ENCODE data around the gene SSRP1.

Gene SSRP1

GRCh38 chr11:57360991-57361390 is 25.3 kb upstream of the SSRP1 start:
- DNase-seq (ENCODE audit: insufficient read length, low spot score): no peak
- no peak for FAIRE-seq

GRCh38 chr11:57359896-57360690 is 24.4 kb upstream of the SSRP1 start:
- FAIRE-seq (no peak), DNase-seq (ENCODE audit: insufficient read length, low spot score) (no peak)

- FAIRE-seq: no peak
- DNase-seq (ENCODE audit: insufficient read length, low spot score): no peak
Observed at GRCh38 chr11:57359396-57359795, 23.7 kb upstream of the SSRP1 start.

- FAIRE-seq (no peak), DNase-seq (ENCODE audit: insufficient read length, low spot score) (no peak)
Observed at GRCh38 chr11:57358991-57359390, 23.3 kb upstream of the SSRP1 start.

- FAIRE-seq (no peak), DNase-seq (ENCODE audit: insufficient read length, low spot score) (no peak)
Observed at GRCh38 chr11:57358543-57358961, 22.9 kb upstream of the SSRP1 start.

GRCh38 chr11:57357856-57358255 is 22.2 kb upstream of the SSRP1 start:
- FAIRE-seq (no peak), DNase-seq (ENCODE audit: insufficient read length, low spot score) (no peak)

- FAIRE-seq: no peak
- no peak for DNase-seq (ENCODE audit: insufficient read length, low spot score)
Observed at GRCh38 chr11:57357310-57357709, 21.6 kb upstream of the SSRP1 start.

- FAIRE-seq (no peak), DNase-seq (ENCODE audit: insufficient read length, low spot score) (no peak)
Observed at GRCh38 chr11:57356268-57356667, 20.6 kb upstream of the SSRP1 start.

- DNase-seq (ENCODE audit: insufficient read length, low spot score) (no peak), FAIRE-seq (no peak)
Observed at GRCh38 chr11:57354699-57355098, 19.0 kb upstream of the SSRP1 start.

- no peak for FAIRE-seq
Observed at GRCh38 chr11:57353852-57354251, 18.2 kb upstream of the SSRP1 start.

GRCh38 chr11:57353446-57353845 is 17.8 kb upstream of the SSRP1 start:
- DNase-seq (ENCODE audit: insufficient read length, low spot score) (no peak), FAIRE-seq (no peak)

More at GRCh38 chr11:57353852-57354251, 18.2 kb upstream of the SSRP1 start:
- no peak for DNase-seq (ENCODE audit: insufficient read length, low spot score)

- no peak for DNase-seq (ENCODE audit: insufficient read length, low spot score)
- no peak for FAIRE-seq
Observed at GRCh38 chr11:57353036-57353435, 17.3 kb upstream of the SSRP1 start.

GRCh38 chr11:57349491-57350274 is 14.0 kb upstream of the SSRP1 start:
- no peak for FAIRE-seq

GRCh38 chr11:57348636-57349313 is 13.1 kb upstream of the SSRP1 start:
- FAIRE-seq: no peak
- no peak for DNase-seq (ENCODE audit: insufficient read length, low spot score)

More at GRCh38 chr11:57349491-57350274, 14.0 kb upstream of the SSRP1 start:
- DNase-seq (ENCODE audit: insufficient read length, low spot score): peak; percentile 52

GRCh38 chr11:57348052-57348451 is 12.4 kb upstream of the SSRP1 start:
- DNase-seq (ENCODE audit: insufficient read length, low spot score) (no peak), FAIRE-seq (no peak)

- FAIRE-seq (no peak), DNase-seq (ENCODE audit: insufficient read length, low spot score) (no peak)
Observed at GRCh38 chr11:57347336-57347735, 11.6 kb upstream of the SSRP1 start.

GRCh38 chr11:57345555-57346211 is 10.0 kb upstream of the SSRP1 start:
- DNase-seq (ENCODE audit: insufficient read length, low spot score): no peak
- peak; percentile 72 for FAIRE-seq

GRCh38 chr11:57344826-57345225 is 9.1 kb upstream of the SSRP1 start:
- DNase-seq (ENCODE audit: insufficient read length, low spot score) (no peak), FAIRE-seq (no peak)

GRCh38 chr11:57343825-57344224 is 8.1 kb upstream of the SSRP1 start:
- no peak for FAIRE-seq
- no peak for DNase-seq (ENCODE audit: insufficient read length, low spot score)

- DNase-seq (ENCODE audit: insufficient read length, low spot score) (no peak), FAIRE-seq (no peak)
Observed at GRCh38 chr11:57342702-57343101, 7.0 kb upstream of the SSRP1 start.
